SK-N-SH (cell line): ENCODE measurements around the gene FAM227B. TPM values are rescaled to one million over a fixed set of nuclear protein-coding genes. Genes with fewer than 3 reads are reported as not detected.

Source experiments
- CTCF ChIA-PET: fragments of 300-600, 350-600 bp; formaldehyde crosslinking; extraction: SDS; loops from one replicate; lab custom pipeline; 2021; lab: Yijun Ruan, JAX
- POLR2A ChIA-PET: fragments of 350-600 bp; sonication (Branson Sonifier 250); formaldehyde crosslinking; extraction: SDS; loops from one replicate; lab custom pipeline; 2020; ENCODE audit warnings: antibody characterized with exemption, inconsistent platforms; lab: Yijun Ruan, JAX
- DNase-seq: peaks from one replicate; pipeline ENCODE4 v3.0.0; 2012
- H2AFZ ChIP-seq: fragments of 200-600 bp; sonication (generic); 2 replicates; pipeline ENCODE4 v1.8.1; 2016; ENCODE audit warnings: antibody characterized with exemption, mild to moderate bottlenecking, low read depth
- H3F3A ChIP-seq: fragments of 200-600 bp; sonication (generic); replicated peaks from 2 replicates; pipeline ENCODE3; 2016; ENCODE audit warnings: antibody characterized with exemption, mild to moderate bottlenecking; ENCODE audit not compliant: insufficient read depth
- H3K27ac ChIP-seq, 2 experiments: fragments of 200-500 bp in 1 of 2; fragments of 200-600 bp in 1 of 2; sonication (Bioruptor generic) in 1 of 2; sonication (generic), shearing (Covaris generic) in 1 of 2; 2 replicates each; pipeline versions ENCODE4 v1.5.1 to v1.6.1; 2014 to 2016; ENCODE audit warnings: low read depth in 2 of 2, inconsistent platforms in 1 of 2, low read length in 1 of 2, mild to moderate bottlenecking in 1 of 2, mixed read lengths in 1 of 2
- H3K27me3 ChIP-seq: fragments of 200-600 bp; sonication (generic), shearing (Covaris generic); 2 replicates; pipeline ENCODE4 v1.6.1; 2016; ENCODE audit warnings: mixed run types; ENCODE audit not compliant: insufficient read depth
- H3K36me3 ChIP-seq, 2 experiments: fragments of 200-500 bp in 1 of 2; fragments of 200-600 bp in 1 of 2; sonication (Bioruptor generic) in 1 of 2; sonication (generic) in 1 of 2; replicated peaks in 1 of 2; 2 replicates each; pipeline versions ENCODE3 to v1.5.1; 2014 to 2016; ENCODE audit warnings: low read length in 1 of 2, mild to moderate bottlenecking in 1 of 2; ENCODE audit not compliant: insufficient read depth in 2 of 2, control insufficient read depth in 1 of 2
- H3K4me1 ChIP-seq, 2 experiments: fragments of 200-500 bp in 1 of 2; fragments of 200-600 bp in 1 of 2; sonication (Bioruptor generic) in 1 of 2; sonication (generic), shearing (Covaris generic) in 1 of 2; 2 replicates each; pipeline versions ENCODE4 v1.5.1 to v1.6.1; 2014 to 2016; ENCODE audit warnings: low read depth in 1 of 2, low read length in 1 of 2, mixed run types in 1 of 2; ENCODE audit not compliant: insufficient read depth in 2 of 2, control insufficient read depth in 1 of 2
- H3K4me2 ChIP-seq: fragments of 200-600 bp; sonication (generic), shearing (Covaris generic); 2 replicates; pipeline ENCODE4 v1.6.1; 2017; ENCODE audit warnings: mixed run types
- H3K4me3 ChIP-seq, 2 experiments: fragments of 200-500 bp in 1 of 2; fragments of 200-600 bp in 1 of 2; sonication (Bioruptor generic) in 1 of 2; sonication (generic), shearing (Covaris generic) in 1 of 2; 2 replicates each; pipeline versions ENCODE4 v1.5.1 to v1.8.1; 2014 to 2016; ENCODE audit warnings: low read depth in 2 of 2, inconsistent platforms in 1 of 2, low read length in 1 of 2, mild to moderate bottlenecking in 1 of 2, mixed read lengths in 1 of 2, moderate library complexity in 1 of 2
- H3K79me2 ChIP-seq: fragments of 200-600 bp; sonication (generic); 2 replicates; pipeline ENCODE4 v1.8.1; 2017; ENCODE audit warnings: mild to moderate bottlenecking; ENCODE audit not compliant: insufficient read depth
- H3K9ac ChIP-seq: fragments of 200-600 bp; sonication (generic); 2 replicates; pipeline ENCODE4 v1.6.1; 2017; ENCODE audit warnings: mixed run types
- H3K9me2 ChIP-seq: fragments of 200-600 bp; sonication (generic); 2 replicates; pipeline ENCODE4 v1.6.1; 2017; ENCODE audit warnings: mixed run types
- H3K9me3 ChIP-seq: fragments of 200-600 bp; sonication (generic); 2 replicates; pipeline ENCODE4 v1.6.1; 2017; ENCODE audit warnings: mixed run types, mild to moderate bottlenecking, moderate library complexity
- H4K20me1 ChIP-seq: fragments of 200-600 bp; sonication (generic); 2 replicates; pipeline ENCODE4 v1.6.1; 2017; ENCODE audit warnings: mild to moderate bottlenecking, mixed run types; ENCODE audit not compliant: insufficient read depth
- CHD2 ChIP-seq: fragments of 150-350 bp; IDR thresholded peaks from 2 replicates; pipeline ENCODE4 v1.6.1; 2018; ENCODE audit warnings: low read length; ENCODE audit not compliant: partially characterized antibody
- ELF1 ChIP-seq: IDR thresholded peaks from 2 replicates; pipeline ENCODE4 v1.4.0; 2012
- FOSL2 ChIP-seq: IDR thresholded peaks from 2 replicates; pipeline ENCODE4 v1.4.0; 2012; ENCODE audit warnings: low read depth, mild to moderate bottlenecking, moderate library complexity, borderline replicate concordance
- GABPA ChIP-seq: IDR thresholded peaks from 2 replicates; pipeline ENCODE4 v1.4.0; 2012; ENCODE audit warnings: low read depth, mild to moderate bottlenecking
- JUND ChIP-seq: IDR thresholded peaks from 2 replicates; pipeline ENCODE4 v1.4.0; 2012
- MEF2A ChIP-seq: IDR thresholded peaks from 2 replicates; pipeline ENCODE4 v1.4.0; 2012; ENCODE audit warnings: low read depth, borderline replicate concordance
- NFIC ChIP-seq: IDR thresholded peaks from 2 replicates; pipeline ENCODE4 v1.4.0; 2012; ENCODE audit warnings: borderline replicate concordance
- RFX5 ChIP-seq: IDR thresholded peaks from 2 replicates; pipeline ENCODE4 v1.6.1; 2012; ENCODE audit warnings: mild to moderate bottlenecking, improper control_type of control experiment, low read length
- RXRA ChIP-seq: IDR thresholded peaks from 2 replicates; pipeline ENCODE4 v1.4.0; 2012; ENCODE audit warnings: low read depth, mild to moderate bottlenecking, borderline replicate concordance
- SIN3A ChIP-seq: IDR thresholded peaks from 2 replicates; pipeline ENCODE4 v1.6.1; 2012; ENCODE audit warnings: low read depth, mild to moderate bottlenecking, low read length, moderate library complexity, borderline replicate concordance
- TCF12 ChIP-seq: IDR thresholded peaks from 2 replicates; pipeline ENCODE4 v1.4.0; 2012
- TEAD4 ChIP-seq: IDR thresholded peaks from 2 replicates; pipeline ENCODE4 v1.4.0; 2012; ENCODE audit warnings: mild to moderate bottlenecking, borderline replicate concordance; ENCODE audit not compliant: insufficient read depth
- WGBS: methylation state at CpG from one replicate; pipeline ENCODE4 v1.1.6; 2017; ENCODE audit warnings: low lambda C conversion rate; 5-methylcytosine and 5-hydroxymethylcytosine counted together
- polyA plus RNA-seq, 3 experiments: library from polyadenylated mRNA; depleted of rRNA; stranded (reverse); fragments of >200 nt; gene quantifications; 2 replicates each; pipeline ENCODE4 v1.2.3, GENCODE V29; 2012
- TF ChIP-seq, protein P1 (sequence below): IDR thresholded peaks from 2 replicates; pipeline ENCODE4 v1.4.0; 2012; ENCODE audit warnings: low read depth, borderline replicate concordance
- TF ChIP-seq, protein P2 (sequence below): fragments of 150-350 bp; IDR thresholded peaks from 2 replicates; pipeline ENCODE4 v1.6.1; 2016; ENCODE audit warnings: mild to moderate bottlenecking, low read depth, low read length
- TF ChIP-seq, protein P3 (sequence below): IDR thresholded peaks from 2 replicates; pipeline ENCODE4 v1.4.0; 2012; ENCODE audit warnings: low read depth, borderline replicate concordance
- TF ChIP-seq, protein P4 (sequence below): fragments of 200-600 bp; sonication (generic); IDR thresholded peaks from 2 replicates; pipeline ENCODE4 v1.6.1; 2017; ENCODE audit warnings: antibody characterized with exemption, mild to moderate bottlenecking, moderate library complexity
- TF ChIP-seq, protein P5 (sequence below): fragments of 150-350 bp; IDR thresholded peaks from 2 replicates; pipeline ENCODE4 v1.6.1; 2017; ENCODE audit warnings: antibody characterized with exemption, low read length, low read depth, borderline replicate concordance

FAM227B gene
- polyA plus RNA-seq, 1 of the 3 experiments (the other 2 are of a cell fraction): 4.4 TPM

DNA sequence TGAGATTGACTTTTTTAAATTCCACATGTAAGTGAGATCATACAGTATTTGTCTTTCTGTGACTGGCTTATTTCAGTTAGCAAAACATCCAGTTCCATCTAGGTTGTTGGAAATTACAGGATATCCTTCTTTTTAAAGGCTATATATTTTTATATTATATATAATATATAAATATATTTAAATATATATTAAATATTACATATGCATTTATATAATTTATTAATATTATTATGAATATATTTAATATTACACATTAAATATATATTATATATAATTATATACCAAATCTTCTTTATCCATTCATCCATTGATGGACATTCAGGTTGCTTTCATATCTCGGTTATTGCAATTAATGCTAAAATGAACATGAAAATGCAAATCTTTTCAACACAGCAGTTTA is 49.9 kb downstream of the FAM227B start:
- WGBS: 84% methylated on average over 1 of the region's 1 CpG
- no peaks in the 10 kb centered on the region for H3F3A ChIP-seq
- H4K20me1 ChIP-seq: no peaks in the 10 kb centered on the region
- no peaks in the 10 kb centered on the region for H3K9me2 ChIP-seq
- ChIA-PET CTCF (no interaction called here), POLR2A (no interaction called here)
- no peak overlapping the region for H2AFZ ChIP-seq
- no peak overlapping the region for H3K4me2 ChIP-seq
- H3K27ac ChIP-seq: no peak overlapping the region
- no peak for DNase-seq
- no peak overlapping the region for H3K9ac ChIP-seq
- no peaks in the 10 kb centered on the region for H3K4me1 ChIP-seq
- no peak overlapping the region for H3K4me3 ChIP-seq
- H3K27me3 ChIP-seq: no peaks in the 10 kb centered on the region
- no peaks in the 10 kb centered on the region for H3K9me3 ChIP-seq
- H3K79me2 ChIP-seq: no peaks in the 10 kb centered on the region
- TF ChIP-seq RFX5 (no peak), FOSL2 (no peak), MEF2A (no peak), NFIC (no peak), ELF1 (no peak), SIN3A (no peak), TEAD4 (no peak), CHD2 (no peak), GABPA (no peak), JUND (no peak), RXRA (no peak), TCF12 (no peak)
- TF ChIP-seq, protein P1, sequence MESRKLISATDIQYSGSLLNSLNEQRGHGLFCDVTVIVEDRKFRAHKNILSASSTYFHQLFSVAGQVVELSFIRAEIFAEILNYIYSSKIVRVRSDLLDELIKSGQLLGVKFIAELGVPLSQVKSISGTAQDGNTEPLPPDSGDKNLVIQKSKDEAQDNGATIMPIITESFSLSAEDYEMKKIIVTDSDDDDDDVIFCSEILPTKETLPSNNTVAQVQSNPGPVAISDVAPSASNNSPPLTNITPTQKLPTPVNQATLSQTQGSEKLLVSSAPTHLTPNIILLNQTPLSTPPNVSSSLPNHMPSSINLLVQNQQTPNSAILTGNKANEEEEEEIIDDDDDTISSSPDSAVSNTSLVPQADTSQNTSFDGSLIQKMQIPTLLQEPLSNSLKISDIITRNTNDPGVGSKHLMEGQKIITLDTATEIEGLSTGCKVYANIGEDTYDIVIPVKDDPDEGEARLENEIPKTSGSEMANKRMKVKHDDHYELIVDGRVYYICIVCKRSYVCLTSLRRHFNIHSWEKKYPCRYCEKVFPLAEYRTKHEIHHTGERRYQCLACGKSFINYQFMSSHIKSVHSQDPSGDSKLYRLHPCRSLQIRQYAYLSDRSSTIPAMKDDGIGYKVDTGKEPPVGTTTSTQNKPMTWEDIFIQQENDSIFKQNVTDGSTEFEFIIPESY: no peak
- TF ChIP-seq, protein P2, sequence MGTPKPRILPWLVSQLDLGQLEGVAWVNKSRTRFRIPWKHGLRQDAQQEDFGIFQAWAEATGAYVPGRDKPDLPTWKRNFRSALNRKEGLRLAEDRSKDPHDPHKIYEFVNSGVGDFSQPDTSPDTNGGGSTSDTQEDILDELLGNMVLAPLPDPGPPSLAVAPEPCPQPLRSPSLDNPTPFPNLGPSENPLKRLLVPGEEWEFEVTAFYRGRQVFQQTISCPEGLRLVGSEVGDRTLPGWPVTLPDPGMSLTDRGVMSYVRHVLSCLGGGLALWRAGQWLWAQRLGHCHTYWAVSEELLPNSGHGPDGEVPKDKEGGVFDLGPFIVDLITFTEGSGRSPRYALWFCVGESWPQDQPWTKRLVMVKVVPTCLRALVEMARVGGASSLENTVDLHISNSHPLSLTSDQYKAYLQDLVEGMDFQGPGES: no peak
- TF ChIP-seq, protein P3, sequence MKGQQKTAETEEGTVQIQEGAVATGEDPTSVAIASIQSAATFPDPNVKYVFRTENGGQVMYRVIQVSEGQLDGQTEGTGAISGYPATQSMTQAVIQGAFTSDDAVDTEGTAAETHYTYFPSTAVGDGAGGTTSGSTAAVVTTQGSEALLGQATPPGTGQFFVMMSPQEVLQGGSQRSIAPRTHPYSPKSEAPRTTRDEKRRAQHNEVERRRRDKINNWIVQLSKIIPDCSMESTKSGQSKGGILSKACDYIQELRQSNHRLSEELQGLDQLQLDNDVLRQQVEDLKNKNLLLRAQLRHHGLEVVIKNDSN: no peak
- TF ChIP-seq, protein P4, sequence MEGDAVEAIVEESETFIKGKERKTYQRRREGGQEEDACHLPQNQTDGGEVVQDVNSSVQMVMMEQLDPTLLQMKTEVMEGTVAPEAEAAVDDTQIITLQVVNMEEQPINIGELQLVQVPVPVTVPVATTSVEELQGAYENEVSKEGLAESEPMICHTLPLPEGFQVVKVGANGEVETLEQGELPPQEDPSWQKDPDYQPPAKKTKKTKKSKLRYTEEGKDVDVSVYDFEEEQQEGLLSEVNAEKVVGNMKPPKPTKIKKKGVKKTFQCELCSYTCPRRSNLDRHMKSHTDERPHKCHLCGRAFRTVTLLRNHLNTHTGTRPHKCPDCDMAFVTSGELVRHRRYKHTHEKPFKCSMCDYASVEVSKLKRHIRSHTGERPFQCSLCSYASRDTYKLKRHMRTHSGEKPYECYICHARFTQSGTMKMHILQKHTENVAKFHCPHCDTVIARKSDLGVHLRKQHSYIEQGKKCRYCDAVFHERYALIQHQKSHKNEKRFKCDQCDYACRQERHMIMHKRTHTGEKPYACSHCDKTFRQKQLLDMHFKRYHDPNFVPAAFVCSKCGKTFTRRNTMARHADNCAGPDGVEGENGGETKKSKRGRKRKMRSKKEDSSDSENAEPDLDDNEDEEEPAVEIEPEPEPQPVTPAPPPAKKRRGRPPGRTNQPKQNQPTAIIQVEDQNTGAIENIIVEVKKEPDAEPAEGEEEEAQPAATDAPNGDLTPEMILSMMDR: no peak
- TF ChIP-seq, protein P5, sequence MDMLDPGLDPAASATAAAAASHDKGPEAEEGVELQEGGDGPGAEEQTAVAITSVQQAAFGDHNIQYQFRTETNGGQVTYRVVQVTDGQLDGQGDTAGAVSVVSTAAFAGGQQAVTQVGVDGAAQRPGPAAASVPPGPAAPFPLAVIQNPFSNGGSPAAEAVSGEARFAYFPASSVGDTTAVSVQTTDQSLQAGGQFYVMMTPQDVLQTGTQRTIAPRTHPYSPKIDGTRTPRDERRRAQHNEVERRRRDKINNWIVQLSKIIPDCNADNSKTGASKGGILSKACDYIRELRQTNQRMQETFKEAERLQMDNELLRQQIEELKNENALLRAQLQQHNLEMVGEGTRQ: no peak
- peaks cover 0 to 2% of the 10 kb centered on the region in 2 experiments for H3K36me3 ChIP-seq
